IMR-90 (cell line): ENCODE data around the gene LRIT2. TPM values are rescaled to one million over a fixed set of nuclear protein-coding genes. Genes with fewer than 3 reads are reported as not detected.

ENCODE experiments used
- ATAC-seq: fragments of 200-7000 bp; cut with Tn5 transposase; 2 replicates; pipeline ENCODE4 v1.9.1; 2020; ENCODE audit warnings: low read depth, mild to moderate bottlenecking, moderate library complexity
- BruUV-seq: library from RNA; stranded (reverse); fragments of 400-500 nt; replicated peaks from 2 replicates; lab custom pipeline; 2021; lab: Mats Ljungman, UMichigan
- CTCF ChIA-PET: fragments of 300-600 bp; formaldehyde crosslinking; extraction: SDS; loops from one replicate; lab custom pipeline; 2021; ENCODE audit warnings: antibody characterized with exemption; lab: Yijun Ruan, JAX
- POLR2A ChIA-PET: fragments of 300-600 bp; sonication (Branson Sonifier 250); formaldehyde crosslinking; loops from one replicate; lab custom pipeline; 2022; ENCODE audit warnings: antibody characterized with exemption; ENCODE audit not compliant: unreplicated experiment; lab: Charles Lee
- DNase-seq: peaks from one replicate; pipeline ENCODE4 v3.0.0; 2013
- H2AFZ ChIP-seq: replicated peaks from 2 replicates; pipeline ENCODE3; 2013; ENCODE audit warnings: low read length, mild to moderate bottlenecking; ENCODE audit not compliant: poor library complexity
- H2AK5ac ChIP-seq: 2 replicates; pipeline ENCODE4 v1.6.1; 2013; ENCODE audit warnings: low read depth, low read length, inconsistent platforms
- H2AK9ac ChIP-seq: replicated peaks from 2 replicates; pipeline ENCODE3; 2013; ENCODE audit warnings: mild to moderate bottlenecking, low read depth, low read length, moderate library complexity; ENCODE audit not compliant: poor library complexity
- H2BK120ac ChIP-seq: 2 replicates; pipeline ENCODE4 v1.6.1; 2013; ENCODE audit warnings: low read depth, low read length, inconsistent platforms
- H2BK15ac ChIP-seq: 3 replicates; pipeline ENCODE4 v1.6.1; 2013; ENCODE audit warnings: low read depth, low read length, inconsistent platforms
- H2BK20ac ChIP-seq: 2 replicates; pipeline ENCODE4 v1.6.1; 2013; ENCODE audit warnings: low read depth, mild to moderate bottlenecking, inconsistent platforms, low read length, moderate library complexity
- H2BK5ac ChIP-seq: 2 replicates; pipeline ENCODE4 v1.6.1; 2013; ENCODE audit warnings: mild to moderate bottlenecking, low read depth, low read length, inconsistent platforms; ENCODE audit not compliant: poor library complexity, severe bottlenecking
- H3K14ac ChIP-seq: replicated peaks from 2 replicates; pipeline ENCODE4 v1.6.1; 2013; ENCODE audit warnings: low read depth, low read length, inconsistent platforms
- H3K18ac ChIP-seq: 2 replicates; pipeline ENCODE4 v1.6.1; 2013; ENCODE audit warnings: low read depth, low read length, control low read depth
- H3K23ac ChIP-seq: 2 replicates; pipeline ENCODE4 v1.6.1; 2013; ENCODE audit warnings: low read depth, low read length, inconsistent platforms
- H3K27ac ChIP-seq: 2 replicates; pipeline ENCODE4 v1.5.1; 2013; ENCODE audit warnings: mild to moderate bottlenecking, control low read depth, low read length; ENCODE audit not compliant: insufficient read depth
- H3K27me3 ChIP-seq: 2 replicates; pipeline ENCODE4 v1.6.1; 2013; ENCODE audit warnings: low read length; ENCODE audit not compliant: control insufficient read depth, insufficient read depth
- H3K36me3 ChIP-seq: 2 replicates; pipeline ENCODE4 v1.6.1; 2013; ENCODE audit warnings: low read length, mixed read lengths; ENCODE audit not compliant: control insufficient read depth, insufficient read depth
- H3K4ac ChIP-seq: 2 replicates; pipeline ENCODE4 v1.6.1; 2013; ENCODE audit warnings: low read depth, low read length, inconsistent platforms
- H3K4me1 ChIP-seq: 2 replicates; pipeline ENCODE4 v1.6.1; 2013; ENCODE audit warnings: low read length, mixed read lengths; ENCODE audit not compliant: control insufficient read depth, insufficient read depth
- H3K4me2 ChIP-seq: 2 replicates; pipeline ENCODE4 v1.6.1; 2013; ENCODE audit warnings: low read depth, mild to moderate bottlenecking, control low read depth, low read length, moderate library complexity
- H3K4me3 ChIP-seq: 2 replicates; pipeline ENCODE4 v1.5.1; 2013; ENCODE audit warnings: low read depth, mild to moderate bottlenecking, control low read depth, low read length, moderate library complexity; ENCODE audit not compliant: insufficient read depth
- H3K56ac ChIP-seq: 2 replicates; pipeline ENCODE4 v1.6.1; 2013; ENCODE audit warnings: low read length, inconsistent platforms; ENCODE audit not compliant: insufficient read depth; ENCODE audit errors: extremely low read depth
- H3K79me1 ChIP-seq, 2 experiments: 2 replicates each; pipeline ENCODE4 v1.6.1; 2013; ENCODE audit warnings: low read length in 2 of 2, inconsistent platforms in 1 of 2, low read depth in 1 of 2
- H3K9ac ChIP-seq: 2 replicates; pipeline ENCODE4 v1.6.1; 2013; ENCODE audit warnings: low read depth, low read length, control low read depth
- H3K9me1 ChIP-seq: 2 replicates; pipeline ENCODE4 v1.6.1; 2013; ENCODE audit warnings: low read length, inconsistent platforms; ENCODE audit not compliant: insufficient read depth
- H3K9me3 ChIP-seq: 2 replicates; pipeline ENCODE4 v1.6.1; 2013; ENCODE audit warnings: low read length; ENCODE audit not compliant: control insufficient read depth, insufficient read depth
- H4K20me1 ChIP-seq: 2 replicates; pipeline ENCODE4 v1.6.1; 2013; ENCODE audit warnings: low read length, inconsistent platforms; ENCODE audit not compliant: insufficient read depth
- H4K5ac ChIP-seq: 2 replicates; pipeline ENCODE4 v1.6.1; 2013; ENCODE audit warnings: mild to moderate bottlenecking, low read depth, low read length, control low read depth
- H4K8ac ChIP-seq, 2 experiments: 2 replicates each; pipeline ENCODE4 v1.6.1; 2013; ENCODE audit warnings: low read depth in 2 of 2, low read length in 2 of 2, control low read depth in 1 of 2, inconsistent platforms in 1 of 2
- H4K91ac ChIP-seq: 2 replicates; pipeline ENCODE4 v1.6.1; 2013; ENCODE audit warnings: low read depth, low read length, inconsistent platforms; ENCODE audit not compliant: insufficient read depth
- CEBPB ChIP-seq: IDR thresholded peaks from 2 replicates; pipeline ENCODE4 v1.6.1; 2012; ENCODE audit warnings: low read depth, low read length, improper control_type of control experiment
- SMC3 ChIP-seq: fragments of 150-350 bp; IDR thresholded peaks from 2 replicates; pipeline ENCODE4 v1.6.1; 2016; ENCODE audit warnings: low read depth, mild to moderate bottlenecking, antibody characterized with exemption, low read length, moderate library complexity
- WGBS, 2 experiments: methylation state at CpG; one replicate each; pipeline versions ENCODE4 v1.1.5 to v1.1.7; 2013; ENCODE audit warnings: missing lambda C conversion rate in 2 of 2; ENCODE audit not compliant: insufficient read length in 1 of 2; ENCODE audit errors: extremely low coverage in 2 of 2; 5-methylcytosine and 5-hydroxymethylcytosine counted together
- dilution Hi-C: fragments of 300-500 bp; cut with HindIII; formaldehyde crosslinking; loops from one replicate; pipeline ENCODE4 v1.14.3; 2018; ENCODE audit warnings: low sequenced_read_pairs; ENCODE audit not compliant: unreplicated experiment
- in situ Hi-C: fragments of 300-500 bp; cut with MboI; formaldehyde crosslinking; loops from 3 replicates; pipeline ENCODE4 v1.14.3; 2019; ENCODE audit warnings: low sequenced_read_pairs, inconsistent platforms, mixed read lengths
- intact Hi-C: fragments of 100-400 bp; cut with micrococcal nuclease; formaldehyde crosslinking; loops from 2 replicates; pipeline ENCODE4 v1.10.0; 2022
- polyA plus RNA-seq, 3 experiments: library from polyadenylated mRNA; depleted of rRNA; stranded (reverse); fragments of >200 nt; gene quantifications; 2 replicates each; pipeline ENCODE4 v1.2.3, GENCODE V29; 2012; ENCODE audit warnings: low replicate concordance in 1 of 3
- total RNA-seq: library from RNA; depleted of rRNA; stranded (reverse); fragments of >200 nt; gene quantifications from 2 replicates; pipeline ENCODE4 v1.2.3, GENCODE V29; 2012
- TF ChIP-seq, protein P1 (sequence below): fragments of 150-350 bp; IDR thresholded peaks from 2 replicates; pipeline ENCODE4 v1.6.1; 2016; ENCODE audit warnings: low read depth, mild to moderate bottlenecking, low read length, moderate library complexity, borderline replicate concordance

The LRIT2 gene
- total and polyA plus RNA-seq, 2 of the 4 experiments (the other 2 are of a cell fraction), result not detected

DNA sequence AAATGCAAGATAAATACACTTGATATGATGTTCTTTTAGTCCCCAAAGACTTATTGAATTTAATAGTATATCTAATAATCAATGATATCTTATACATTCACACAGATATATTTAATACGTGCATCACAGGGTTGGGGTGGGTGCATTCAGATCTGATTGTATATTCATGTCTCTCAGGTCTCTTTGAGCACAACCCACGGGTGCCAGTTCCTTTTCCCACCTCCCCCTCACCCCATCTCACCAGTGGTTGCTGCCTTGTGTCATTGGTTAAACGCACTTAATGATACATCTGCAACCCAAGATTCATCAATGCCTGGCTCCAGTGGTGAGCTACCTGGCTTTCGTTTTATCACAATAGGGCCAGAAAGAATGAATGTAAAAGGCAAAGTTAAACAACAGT, 9.8 kb upstream of the LRIT2 start:
- ChIA-PET CTCF (no interaction called here), POLR2A (no interaction called here)
- Histone ChIP-seq H3K9me1 (no peaks in the 10 kb centered on the region), H2AFZ (no peak overlapping the region), H4K91ac (no peak overlapping the region), H2AK9ac (no peak overlapping the region), H3K23ac (no peak overlapping the region), H3K79me1 (no peaks in the 10 kb centered on the region), H2BK20ac (no peak overlapping the region), H3K4me2 (no peak overlapping the region), H4K5ac (no peak overlapping the region), H3K9ac (no peak overlapping the region), H4K20me1 (no peaks in the 10 kb centered on the region; the same call in 1 of the 2 replicates), H3K27me3 (peaks cover 11% of the 10 kb centered on the region; the same call in 1 of the 2 replicates), H3K4me3 (no peak overlapping the region), H2AK5ac (no peak overlapping the region), H3K14ac (no peak overlapping the region), H2BK15ac (no peak overlapping the region), H2BK120ac (no peak overlapping the region), H3K36me3 (no peaks in the 10 kb centered on the region), H3K56ac (no peak overlapping the region), H3K4ac (no peak overlapping the region), H3K18ac (no peak overlapping the region), H2BK5ac (no peak overlapping the region), H3K27ac (no peak overlapping the region), H3K4me1 (no peaks in the 10 kb centered on the region), H4K8ac (no peak overlapping the region), H3K9me3 (no peaks in the 10 kb centered on the region)
- dilution Hi-C loops, result no loop called here
- DNase-seq (no peak), ATAC-seq (no peak)
- WGBS, 2 experiments, result no CpG with 5 or more reads among the region's 4 CpGs
- BruUV-seq, result no TSS peak
- TF ChIP-seq CEBPB (no peak), SMC3 (no peak)
- TF ChIP-seq, protein P1, sequence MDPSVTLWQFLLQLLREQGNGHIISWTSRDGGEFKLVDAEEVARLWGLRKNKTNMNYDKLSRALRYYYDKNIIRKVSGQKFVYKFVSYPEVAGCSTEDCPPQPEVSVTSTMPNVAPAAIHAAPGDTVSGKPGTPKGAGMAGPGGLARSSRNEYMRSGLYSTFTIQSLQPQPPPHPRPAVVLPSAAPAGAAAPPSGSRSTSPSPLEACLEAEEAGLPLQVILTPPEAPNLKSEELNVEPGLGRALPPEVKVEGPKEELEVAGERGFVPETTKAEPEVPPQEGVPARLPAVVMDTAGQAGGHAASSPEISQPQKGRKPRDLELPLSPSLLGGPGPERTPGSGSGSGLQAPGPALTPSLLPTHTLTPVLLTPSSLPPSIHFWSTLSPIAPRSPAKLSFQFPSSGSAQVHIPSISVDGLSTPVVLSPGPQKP, result no peak
- intact Hi-C loops, result no loop called here
- in situ Hi-C loops, result no loop called here
